ELR (cell line): Measurements from ENCODE around the gene LHX2.

Source experiments
- DNase-seq: peaks from one replicate; pipeline ENCODE4 v3.0.0-alpha.2; 2015; ENCODE audit warnings: low read depth

LHX2 gene

DNA sequence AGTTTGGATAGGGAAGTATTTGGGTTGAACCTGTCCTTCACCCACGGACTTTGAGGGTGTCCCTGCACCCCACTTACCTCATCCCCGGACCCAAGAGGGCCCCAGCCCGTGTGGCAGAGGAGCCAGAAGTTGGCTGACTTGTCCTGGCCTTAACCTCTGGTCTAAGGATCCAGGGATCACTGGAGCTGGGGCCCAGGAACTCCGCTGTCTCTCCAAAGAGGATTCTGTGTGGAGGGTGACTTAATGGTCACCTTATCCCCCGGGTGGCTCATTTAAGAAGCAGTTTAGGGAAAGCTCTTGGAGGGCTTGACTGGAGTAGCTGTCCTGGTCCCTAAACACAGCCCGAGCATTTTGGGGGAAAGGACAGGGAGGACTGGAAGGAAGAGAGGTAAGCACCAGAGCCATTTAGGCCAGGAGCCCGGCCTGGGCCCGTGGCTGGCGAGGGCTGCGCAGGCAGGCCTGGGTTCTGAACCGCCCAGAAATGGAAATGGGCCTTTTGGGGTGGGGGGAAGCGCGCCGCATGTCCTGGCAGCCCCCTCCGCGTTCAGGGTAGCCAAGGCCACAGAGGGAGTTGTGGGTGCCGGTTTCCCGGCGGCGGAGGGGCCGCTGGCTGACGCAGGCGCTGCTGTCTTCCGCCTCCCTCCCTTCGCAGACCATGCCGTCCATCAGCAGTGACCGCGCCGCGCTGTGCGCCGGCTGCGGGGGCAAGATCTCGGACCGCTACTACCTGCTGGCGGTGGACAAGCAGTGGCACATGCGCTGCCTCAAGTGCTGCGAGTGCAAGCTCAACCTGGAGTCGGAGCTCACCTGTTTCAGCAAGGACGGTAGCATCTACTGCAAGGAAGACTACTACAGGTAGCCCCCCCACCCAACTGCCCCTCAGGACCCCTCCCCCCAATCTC is 2.0 kb downstream of the LHX2 start:
- no peak for DNase-seq

DNA sequence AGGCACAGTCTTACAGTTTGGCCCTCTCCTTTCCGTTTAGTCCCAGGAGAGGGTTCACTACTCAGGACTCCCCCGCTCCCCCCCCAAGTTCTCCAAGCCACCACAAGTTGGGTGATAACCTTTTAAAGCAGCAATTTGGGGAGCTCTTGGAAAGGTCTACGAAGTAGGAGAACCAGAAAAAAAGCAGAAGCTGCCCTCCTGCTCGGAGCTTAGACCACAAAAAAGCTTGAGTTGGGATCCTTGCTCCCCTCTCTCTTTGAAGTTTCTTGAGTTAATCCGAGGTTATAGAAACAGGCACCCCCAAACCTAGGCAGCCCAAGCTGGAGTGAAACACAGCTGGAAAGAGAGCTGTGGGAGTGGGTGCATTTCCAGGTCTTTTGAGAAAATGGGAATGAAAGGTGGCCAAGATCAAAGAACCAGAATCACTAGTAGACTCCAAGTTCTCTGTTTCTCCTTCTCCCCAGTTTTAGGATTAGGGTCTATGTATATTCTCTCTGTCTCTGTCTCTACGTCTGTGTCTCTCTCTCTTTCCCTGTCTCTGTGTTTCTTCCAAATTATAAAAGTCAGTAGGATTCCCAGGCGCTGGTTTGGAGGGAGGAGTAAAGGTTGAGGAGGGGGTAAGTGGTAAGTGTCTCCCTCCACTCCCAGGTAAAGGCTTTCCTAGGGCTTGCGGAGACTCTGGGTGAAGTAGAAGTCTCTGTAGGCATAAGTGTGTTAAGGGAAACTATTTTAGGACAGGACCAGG is 2.8 kb downstream of the LHX2 start:
- no peak for DNase-seq

DNA sequence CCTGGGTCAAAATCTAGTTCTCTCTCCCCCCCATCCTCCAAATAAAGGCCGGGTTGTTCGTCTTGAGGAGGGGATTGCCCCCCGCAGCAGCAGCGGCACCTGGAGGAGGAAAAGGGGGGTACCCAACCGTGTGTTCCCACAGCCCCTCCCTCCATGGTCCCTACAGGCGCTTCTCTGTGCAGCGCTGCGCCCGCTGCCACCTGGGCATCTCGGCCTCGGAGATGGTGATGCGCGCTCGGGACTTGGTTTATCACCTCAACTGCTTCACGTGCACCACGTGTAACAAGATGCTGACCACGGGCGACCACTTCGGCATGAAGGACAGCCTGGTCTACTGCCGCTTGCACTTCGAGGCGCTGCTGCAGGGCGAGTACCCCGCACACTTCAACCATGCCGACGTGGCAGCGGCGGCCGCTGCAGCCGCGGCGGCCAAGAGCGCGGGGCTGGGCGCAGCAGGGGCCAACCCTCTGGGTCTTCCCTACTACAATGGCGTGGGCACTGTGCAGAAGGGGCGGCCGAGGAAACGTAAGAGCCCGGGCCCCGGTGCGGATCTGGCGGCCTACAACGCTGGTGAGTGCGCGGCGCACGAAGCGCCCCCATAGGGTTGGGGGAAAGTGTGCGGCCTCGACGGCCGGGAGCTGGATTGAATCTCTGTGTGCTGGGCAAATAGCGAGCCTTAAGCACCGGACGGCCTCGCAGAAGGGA is 3.5 kb downstream of the LHX2 start:
- no peak for DNase-seq

DNA sequence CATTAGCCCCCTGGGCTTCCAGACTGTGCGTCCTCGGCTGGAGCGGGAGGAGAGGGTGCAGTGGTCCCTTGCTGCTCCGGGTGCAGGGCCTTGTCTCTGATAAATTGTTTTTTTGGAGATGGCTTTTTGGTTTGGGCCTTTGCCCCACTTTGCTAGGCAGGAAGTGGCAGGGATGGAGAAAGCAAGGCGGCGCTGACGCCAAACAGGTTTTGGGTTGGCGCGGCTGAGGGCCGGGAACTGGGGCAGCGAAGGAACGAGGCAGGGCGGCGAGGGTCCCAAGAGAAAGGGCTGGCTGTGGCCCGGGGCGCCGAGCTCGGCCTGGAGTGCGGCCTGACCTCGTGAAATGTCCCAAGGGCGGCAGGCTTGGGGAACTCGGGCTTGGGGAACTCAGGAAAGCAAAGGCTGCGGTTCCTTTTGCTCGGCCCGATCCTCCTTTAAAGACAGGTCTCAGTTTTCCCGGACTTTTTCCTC is 4.1 kb downstream of the LHX2 start:
- no peak for DNase-seq

GRCh38 chr9:124016175-124017050 is 4.8 kb downstream of the LHX2 start:
- DNase-seq = no peak

GRCh38 chr9:124017051-124017928 is 5.7 kb downstream of the LHX2 start:
- no peak for DNase-seq

DNA sequence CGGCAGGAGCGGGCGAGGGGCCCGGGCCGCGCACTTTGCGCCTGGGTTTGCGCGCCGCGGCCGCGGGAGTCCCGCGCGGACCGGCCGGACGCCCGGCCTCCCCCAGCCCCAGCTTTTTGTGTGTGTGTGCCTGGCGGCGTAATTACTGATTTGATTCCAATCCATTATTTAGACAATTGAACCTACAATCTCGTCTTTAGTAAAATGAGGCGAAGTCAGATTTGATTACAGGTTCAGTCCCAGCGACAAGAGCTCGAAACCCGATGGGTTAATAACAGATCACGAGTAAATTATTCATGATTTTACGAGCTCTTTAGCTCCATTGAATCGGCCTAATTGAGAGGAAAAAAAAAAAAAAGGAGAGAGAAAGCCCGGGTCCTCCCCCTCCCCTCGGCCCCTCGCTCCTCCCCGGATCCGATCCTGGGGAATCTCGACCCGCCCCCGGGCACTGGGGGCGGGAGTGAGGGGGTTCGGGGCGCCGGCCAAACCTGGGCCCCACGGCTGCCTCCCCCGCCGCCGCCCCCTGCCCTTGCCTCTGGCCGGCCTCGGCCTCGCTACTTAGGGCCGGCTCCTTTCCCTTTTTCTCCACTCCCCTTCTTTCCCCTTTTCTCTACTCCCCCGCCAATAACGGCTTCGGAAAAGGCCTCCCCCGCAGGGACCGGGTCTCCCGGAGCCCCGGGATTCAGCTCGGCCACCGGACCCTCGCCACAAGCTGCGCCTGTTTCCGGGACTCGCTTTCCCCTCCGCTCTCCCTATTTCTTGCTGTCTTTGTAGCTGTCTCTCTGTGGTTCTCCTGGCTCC is 6.6 kb downstream of the LHX2 start:
- DNase-seq = no peak

GRCh38 chr9:124018730-124019697 is 7.4 kb downstream of the LHX2 start:
- DNase-seq = no peak

DNA sequence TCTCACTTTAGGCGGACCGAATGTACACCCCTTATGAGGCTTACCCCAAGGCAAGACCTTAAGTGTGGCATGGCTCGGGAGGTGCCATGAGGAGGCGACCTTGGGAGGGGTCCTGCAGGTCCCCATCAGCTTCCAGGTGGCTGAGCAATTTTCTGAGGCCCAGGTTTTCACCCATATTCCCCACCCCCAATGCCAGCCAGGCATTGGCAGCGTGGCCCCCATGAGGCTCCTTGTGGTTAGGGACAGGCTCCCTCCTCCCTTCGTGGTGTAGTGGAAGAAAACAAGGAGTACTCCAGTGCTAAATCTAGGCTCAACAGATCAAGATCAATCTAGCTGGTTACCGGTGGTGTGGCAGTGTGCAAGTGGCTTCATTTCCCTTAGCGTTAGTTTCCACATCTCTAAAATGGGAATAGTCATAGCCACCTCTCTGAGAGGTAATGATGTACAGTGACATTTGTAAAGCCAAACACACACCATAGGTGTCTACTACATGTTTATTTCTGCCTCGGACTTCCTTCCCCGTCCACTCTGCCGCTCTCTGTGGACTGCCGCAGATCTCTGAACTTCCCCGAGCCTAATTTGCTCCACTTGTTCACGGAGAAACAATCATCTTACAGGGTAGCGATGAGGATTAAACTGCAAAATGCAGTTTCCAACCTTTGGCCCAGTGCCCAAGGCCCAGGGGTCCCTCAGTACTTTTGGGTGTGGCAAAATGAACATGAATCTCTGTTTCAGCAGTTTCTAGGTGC is 8.4 kb downstream of the LHX2 start:
- DNase-seq = no peak

- no peak for DNase-seq
Measured at GRCh38 chr9:124020520-124021384, 9.2 kb downstream of the LHX2 start.

DNA sequence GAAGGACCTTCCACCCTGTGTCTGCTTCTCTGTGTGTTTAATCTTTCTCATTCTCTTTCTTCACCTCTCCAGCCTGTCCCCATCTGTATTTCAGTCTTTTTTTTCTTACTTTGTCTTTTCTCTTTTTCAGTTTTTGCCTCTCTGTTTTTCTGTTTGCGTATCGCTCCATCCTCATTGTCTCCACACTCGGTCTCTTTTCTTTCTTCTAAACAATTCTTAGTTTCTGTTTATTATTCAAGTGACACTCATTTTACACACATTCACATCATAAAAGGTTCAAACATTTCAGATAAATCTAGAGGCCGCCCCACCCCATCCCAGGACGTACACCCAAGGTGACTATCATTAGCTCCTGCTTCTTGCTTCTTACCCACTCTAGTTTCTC is 9.8 kb downstream of the LHX2 start:
- no peak for DNase-seq

DNA sequence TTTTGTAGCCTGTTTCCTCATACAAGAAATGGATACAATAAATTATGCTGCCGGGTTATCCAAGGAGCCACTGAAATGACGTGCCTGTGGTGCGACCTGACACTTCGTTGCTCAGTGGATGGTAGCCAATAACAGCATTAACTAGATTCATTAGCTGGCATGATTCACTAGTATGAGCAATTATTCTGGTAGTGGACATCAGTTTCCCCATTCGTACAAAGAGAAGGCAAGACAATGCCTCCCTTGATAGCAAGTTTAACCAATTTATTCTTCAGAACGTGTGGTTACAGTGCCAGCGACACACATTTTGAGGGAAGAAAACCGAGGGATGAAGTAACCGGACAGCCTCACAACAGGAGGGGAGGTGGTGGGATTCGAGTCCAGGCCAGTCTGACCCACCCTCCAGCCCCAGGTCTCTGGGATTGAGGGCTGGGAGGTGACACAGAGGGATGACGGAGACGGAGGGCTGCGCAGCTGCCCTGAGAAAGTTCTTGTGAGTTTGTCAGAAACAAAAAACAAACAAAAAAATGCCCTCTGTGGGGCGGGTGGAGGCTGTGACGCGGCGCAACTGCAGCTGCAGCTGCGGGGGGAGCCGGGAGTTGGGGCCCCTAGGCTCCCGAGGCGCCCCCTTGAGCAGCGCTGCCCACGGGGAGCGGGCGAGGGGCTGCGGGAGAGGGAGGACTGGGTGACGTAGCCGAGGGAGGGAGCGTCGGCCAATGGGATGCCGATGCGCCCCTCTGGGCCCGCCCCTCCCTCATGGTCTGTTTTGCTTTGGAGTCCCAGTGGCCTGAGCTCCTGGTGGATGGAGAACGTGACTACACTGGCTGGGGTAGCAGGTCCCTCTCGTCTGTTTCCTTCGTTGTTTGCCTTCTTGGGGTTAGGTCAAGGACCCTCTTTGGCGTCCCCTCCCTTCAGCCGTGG is 10.9 kb downstream of the LHX2 start:
- no peak for DNase-seq

DNA sequence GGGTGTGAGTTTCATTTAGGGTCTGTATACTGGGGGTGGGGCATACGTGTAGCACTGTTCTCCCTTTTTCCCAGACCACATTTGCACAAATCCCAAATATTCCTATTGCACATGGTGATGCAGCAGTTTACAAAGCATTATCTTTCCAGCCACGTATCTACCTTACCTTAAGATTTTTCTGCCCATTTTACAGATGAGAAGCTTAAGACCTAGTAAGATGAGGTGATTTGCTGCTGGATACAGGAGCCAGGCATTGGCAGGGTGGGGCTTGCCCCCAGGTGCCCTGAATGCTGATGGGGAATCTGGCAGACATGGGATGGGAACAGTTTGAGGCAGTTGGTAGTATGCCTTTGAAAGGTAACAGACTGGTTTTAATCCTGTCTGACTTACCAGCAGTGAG is 12.5 kb downstream of the LHX2 start:
- DNase-seq = no peak

DNA sequence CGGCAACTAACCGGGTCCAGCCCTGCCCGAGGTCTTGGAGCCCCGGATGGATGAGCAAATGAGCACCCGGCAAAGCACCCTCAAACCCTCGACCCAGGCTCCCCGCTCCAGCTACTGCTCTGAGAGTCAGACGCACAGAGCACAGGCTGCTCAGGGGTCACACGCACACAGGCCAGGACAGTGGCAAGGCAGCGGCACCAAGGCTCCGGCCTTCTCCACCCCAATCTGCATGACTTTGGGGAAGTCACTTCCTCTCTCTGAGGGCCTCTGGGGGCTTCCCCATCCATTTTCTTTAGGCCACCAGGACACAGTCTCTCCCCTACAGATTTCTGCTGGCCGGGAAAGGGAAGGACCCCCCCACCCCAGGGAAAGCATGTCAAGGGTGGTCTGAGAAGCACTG is 18.0 kb downstream of the LHX2 start:
- DNase-seq = no peak

DNA sequence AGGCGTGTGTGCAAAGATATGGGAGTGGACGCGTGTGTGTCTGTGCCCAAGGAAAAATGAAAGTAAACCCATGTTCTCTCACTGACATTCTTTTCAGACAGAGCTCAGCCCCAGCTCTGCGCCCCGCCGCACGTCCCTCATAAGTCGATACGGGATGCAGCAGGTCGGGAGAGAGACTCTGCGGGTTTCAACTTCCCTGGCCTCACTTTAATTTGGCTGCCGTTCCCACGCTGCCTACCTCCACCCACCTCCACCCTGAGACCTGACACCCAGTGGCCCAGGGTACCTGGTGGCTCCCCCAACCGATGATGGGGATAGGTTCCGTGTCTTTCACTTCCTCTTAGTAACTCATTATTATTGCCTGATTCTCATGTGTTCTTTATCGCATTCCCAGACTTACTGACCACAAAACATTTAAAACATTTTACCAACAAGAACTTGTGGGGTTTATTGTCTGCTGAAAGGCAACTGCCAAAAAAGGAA is 19.4 kb downstream of the LHX2 start:
- peak; percentile 47 for DNase-seq

DNA sequence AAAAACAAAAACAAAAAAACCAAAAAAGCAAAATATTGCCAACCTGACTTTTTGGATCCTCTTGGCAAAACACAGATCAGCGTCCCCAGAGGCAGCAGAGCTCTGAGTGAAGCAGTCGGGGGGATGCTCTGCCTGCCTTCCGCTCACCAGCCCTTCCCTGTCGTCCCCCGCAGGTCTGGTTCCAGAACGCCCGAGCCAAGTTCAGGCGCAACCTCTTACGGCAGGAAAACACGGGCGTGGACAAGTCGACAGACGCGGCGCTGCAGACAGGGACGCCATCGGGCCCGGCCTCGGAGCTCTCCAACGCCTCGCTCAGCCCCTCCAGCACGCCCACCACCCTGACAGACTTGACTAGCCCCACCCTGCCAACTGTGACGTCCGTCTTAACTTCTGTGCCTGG is 20.7 kb downstream of the LHX2 start:
- DNase-seq = no peak
